ENCODE results near the gene C3orf52.

- no peak for TF ChIP-seq POLR2A (IDR thresholded peaks at IDR 0.05)
- no peak for TF ChIP-seq CTCF (IDR thresholded peaks at IDR 0.05)
These were observed 37.4 kb downstream of the C3orf52 start for GRCh38 chr3:112123548-112123947.
